ENCODE data around the gene CD6. TPM values are rescaled to one million over a fixed set of nuclear protein-coding genes. Genes with fewer than 3 reads are reported as not detected.

The CD6 gene
- total RNA-seq, 6 experiments from 2014 or later, result 0.29 to 2.4 (median 0.52) TPM

- Histone ChIP-seq H3K4me3 (no peak overlapping the region), H3K36me3 (no peaks in the 10 kb centered on the region), H3K9me3 (no peaks in the 10 kb centered on the region), H3K4me1 (no peaks in the 10 kb centered on the region), H3K27me3 (no peaks in the 10 kb centered on the region), H3K27ac (no peak overlapping the region)
- intact Hi-C loops (cut with DNase I), result loop anchor here in 1 of 2 donors (10.0 kb wide), 1 partner anchor 140 kb away; no protein-coding TSS in a partner anchor
- no peak for DNase-seq
- no peak for ATAC-seq
- TF ChIP-seq POLR2A (IDR thresholded peaks at IDR 0.05) (no peak), CTCF (IDR thresholded peaks at IDR 0.05) (no peak)
- WGBS (ENCODE audit: insufficient coverage, low coverage, low lambda C conversion rate, missing lambda C conversion rate), result 49% methylated on average over 4 of the region's 4 CpGs
Measured at GRCh38 chr11:60984636-60985035, 13.2 kb downstream of the CD6 start.

GRCh38 chr11:60985501-60985900 is 14.0 kb downstream of the CD6 start:
- intact Hi-C loops (cut with DNase I), result loop anchor here in 1 of 2 donors (10.0 kb wide), 1 partner anchor 139 kb away; no protein-coding TSS in a partner anchor
- WGBS (ENCODE audit: insufficient coverage, low coverage, low lambda C conversion rate, missing lambda C conversion rate), result 51% methylated on average over 2 of the region's 2 CpGs
- no peak overlapping the region for H3K27ac ChIP-seq
- ATAC-seq, result no peak
- TF ChIP-seq POLR2A (IDR thresholded peaks at IDR 0.05) (no peak), CTCF (IDR thresholded peaks at IDR 0.05) (no peak)
- H3K9me3 ChIP-seq, result no peaks in the 10 kb centered on the region
- H3K36me3 ChIP-seq, result no peaks in the 10 kb centered on the region
- no peak overlapping the region for H3K4me3 ChIP-seq
- no peak for DNase-seq
- H3K4me1 ChIP-seq, result no peaks in the 10 kb centered on the region
- H3K27me3 ChIP-seq, result no peaks in the 10 kb centered on the region

GRCh38 chr11:60985991-60986915 is 14.8 kb downstream of the CD6 start:
- TF ChIP-seq CTCF (IDR thresholded peaks at IDR 0.05), result no peak
- no peak for TF ChIP-seq POLR2A (IDR thresholded peaks at IDR 0.05)
- Histone ChIP-seq H3K27me3 (no peaks in the 10 kb centered on the region), H3K9me3 (no peaks in the 10 kb centered on the region), H3K4me1 (no peaks in the 10 kb centered on the region), H3K36me3 (no peaks in the 10 kb centered on the region), H3K4me3 (no peak overlapping the region), H3K27ac (no peak overlapping the region)
- DNase-seq (no peak), ATAC-seq (peak; percentile 21 to 36 (median 30))
- intact Hi-C loops (cut with DNase I), result loop anchor here in 1 of 2 donors (10.0 kb wide), 1 partner anchor 139 kb away; no protein-coding TSS in a partner anchor
- WGBS (ENCODE audit: insufficient coverage, low coverage, low lambda C conversion rate, missing lambda C conversion rate), result 60% methylated on average over 15 of the region's 17 CpGs

- Histone ChIP-seq H3K27me3 (no peaks in the 10 kb centered on the region), H3K36me3 (no peaks in the 10 kb centered on the region), H3K4me1 (no peaks in the 10 kb centered on the region), H3K27ac (no peak overlapping the region), H3K4me3 (no peak overlapping the region), H3K9me3 (no peaks in the 10 kb centered on the region)
- intact Hi-C loops (cut with DNase I), result loop anchor here in 1 of 2 donors (10.0 kb wide), 1 partner anchor 137 kb away; no protein-coding TSS in a partner anchor
- DNase-seq (no peak), ATAC-seq (no peak)
- TF ChIP-seq CTCF (IDR thresholded peaks at IDR 0.05) (no peak), POLR2A (IDR thresholded peaks at IDR 0.05) (no peak)
- 67% methylated on average over 6 of the region's 9 CpGs for WGBS (ENCODE audit: insufficient coverage, low coverage, low lambda C conversion rate, missing lambda C conversion rate)
Measured at GRCh38 chr11:60987577-60988277, 16.2 kb downstream of the CD6 start.

All from right lobe of liver (tissue), 6 donors.